GM12878 (cell line): ENCODE results near the gene COL24A1. TPM values are rescaled to one million over a fixed set of nuclear protein-coding genes. Genes with fewer than 3 reads are reported as not detected.

Experiments
- ATAC-seq: fragments of 200-7000 bp; cut with Tn5 transposase; 3 replicates; pipeline ENCODE4 v1.9.1; 2020; ENCODE audit warnings: mild to moderate bottlenecking, moderate library complexity
- BruUV-seq: library from RNA; stranded (reverse); fragments of 400-500 nt; replicated peaks from 2 replicates; lab custom pipeline; 2021; lab: Mats Ljungman, UMichigan
- CTCF ChIA-PET: fragments of 300-600 bp; sonication (Branson Sonifier 250); formaldehyde crosslinking; extraction: SDS; loops from one replicate; lab custom pipeline; 2021; ENCODE audit warnings: inconsistent platforms; lab: Yijun Ruan, JAX
- POLR2A ChIA-PET: fragments of 350-600 bp; formaldehyde crosslinking; extraction: SDS; loops from one replicate; lab custom pipeline; 2021; ENCODE audit warnings: inconsistent platforms; lab: Charles Lee
- RAD21 ChIA-PET: fragments of 300-600 bp; sonication (Branson Sonifier 250); formaldehyde crosslinking; loops from one replicate; lab custom pipeline; 2023; ENCODE audit warnings: antibody characterized with exemption; ENCODE audit not compliant: unreplicated experiment; lab: Charles Lee
- SMC1A ChIA-PET: fragments of 300-600 bp; sonication (Branson Sonifier 250); formaldehyde crosslinking; loops from one replicate; lab custom pipeline; 2023; ENCODE audit not compliant: unreplicated experiment, uncharacterized antibody; lab: Charles Lee
- DNase-seq: peaks from one replicate; pipeline ENCODE4 v3.0.0-alpha.2; 2011; ENCODE audit warnings: low read depth, low spot score
- FAIRE-seq: peaks from 3 replicates; lab custom pipeline; 2011; peaks lifted over from hg19 to GRCh38; lab: Jason Lieb, UNC
- H2AFZ ChIP-seq: 2 replicates; pipeline ENCODE4 v1.6.0; 2011; ENCODE audit warnings: low read depth, low read length, control low read depth; ENCODE audit not compliant: control insufficient read depth
- H3K27ac ChIP-seq: 2 replicates; pipeline ENCODE4 v1.5.1; 2011; ENCODE audit warnings: control low read depth; ENCODE audit not compliant: control insufficient read depth, insufficient read depth
- H3K27me3 ChIP-seq, 2 experiments: replicated peaks in 1 of 2; 2 replicates each; pipeline versions ENCODE4 v1.6.0 to v1.6.1; 2011; ENCODE audit warnings: low read length in 1 of 2; ENCODE audit not compliant: control insufficient read depth in 2 of 2, insufficient read depth in 2 of 2
- H3K36me3 ChIP-seq, 2 experiments: 2 replicates each; pipeline ENCODE4 v1.5.1; 2011; ENCODE audit warnings: low read length in 1 of 2; ENCODE audit not compliant: control insufficient read depth in 2 of 2, insufficient read depth in 2 of 2
- H3K4me1 ChIP-seq: 2 replicates; pipeline ENCODE4 v1.6.1; 2011; ENCODE audit warnings: mild to moderate bottlenecking, low read length, moderate library complexity, mixed read lengths; ENCODE audit not compliant: control insufficient read depth, insufficient read depth
- H3K4me2 ChIP-seq: 2 replicates; pipeline ENCODE4 v1.6.0; 2011; ENCODE audit warnings: control low read depth; ENCODE audit not compliant: control insufficient read depth, insufficient read depth
- H3K4me3 ChIP-seq: fragments of 200-600 bp; sonication (generic); 2 replicates; pipeline ENCODE4 v1.5.1; 2016
- H3K79me2 ChIP-seq: 2 replicates; pipeline ENCODE4 v1.6.0; 2011; ENCODE audit warnings: low read length; ENCODE audit not compliant: control insufficient read depth, insufficient read depth
- H3K9ac ChIP-seq: 2 replicates; pipeline ENCODE4 v1.8.0; 2011; ENCODE audit warnings: low read length, control low read depth, mixed read lengths; ENCODE audit not compliant: control insufficient read depth, insufficient read depth
- H3K9me3 ChIP-seq: replicated peaks from 3 replicates; pipeline ENCODE4 v1.5.1; 2011; ENCODE audit warnings: mild to moderate bottlenecking, low read length; ENCODE audit not compliant: control insufficient read depth, insufficient read depth
- H4K20me1 ChIP-seq: 2 replicates; pipeline ENCODE4 v1.6.0; 2011; ENCODE audit not compliant: control insufficient read depth, insufficient read depth
- CREM ChIP-seq: IDR thresholded peaks from 2 replicates; pipeline ENCODE4 v1.6.1; 2014; ENCODE audit warnings: antibody characterized with exemption, low read depth
- EZH2 ChIP-seq: IDR thresholded peaks from 2 replicates; pipeline ENCODE4 v1.6.1; 2012; ENCODE audit warnings: low read depth, mild to moderate bottlenecking, control low read depth, inconsistent platforms, low read length, borderline replicate concordance; ENCODE audit not compliant: control insufficient read depth
- RB1 ChIP-seq: fragments of 450-650 bp; formaldehyde crosslinking; IDR thresholded peaks from 2 replicates; pipeline ENCODE4 v1.6.1; 2017; ENCODE audit warnings: mild to moderate bottlenecking, borderline replicate concordance
- RELA ChIP-seq: fragments of 450-650 bp; IDR thresholded peaks from 2 replicates; pipeline ENCODE4 v1.8.0; 2014; ENCODE audit warnings: borderline replicate concordance; ENCODE audit not compliant: partially characterized antibody
- SMARCA5 ChIP-seq: fragments of 450-650 bp; IDR thresholded peaks from 2 replicates; pipeline ENCODE4 v1.6.1; 2017; ENCODE audit warnings: mild to moderate bottlenecking
- TBL1XR1 ChIP-seq: IDR thresholded peaks from 2 replicates; pipeline ENCODE4 v1.6.1; 2012; ENCODE audit warnings: low read depth, low read length, improper control_type of control experiment
- WGBS: methylation state at CpG from one replicate; pipeline ENCODE4 v1.1.6; 2016; ENCODE audit warnings: low lambda C conversion rate; ENCODE audit not compliant: insufficient replicate concordance, insufficient coverage; ENCODE audit errors: missing lambda C conversion rate; 5-methylcytosine and 5-hydroxymethylcytosine counted together
- in situ Hi-C: fragments of 300-500 bp; cut with MboI; formaldehyde crosslinking; loops from 9 replicates; pipeline ENCODE4 v1.14.3; 2018; ENCODE audit warnings: mixed read lengths
- intact Hi-C: fragments of 100-400 bp; cut with micrococcal nuclease; formaldehyde crosslinking; loops from one replicate; pipeline ENCODE4 v1.14.2; 2022; ENCODE audit not compliant: unreplicated experiment
- polyA plus RNA-seq, 11 experiments: library from polyadenylated mRNA; depleted of rRNA in 4 of 11; unstranded in 6 of 11; stranded (reverse) in 5 of 11; fragments of >200 nt; fragmentation: Nextera tagmentation in 4 of 11; fragmentation: Illumina TruSeq in 1 of 11; extraction: Ambion mirVana in 4 of 11; extraction: Trizol in 1 of 11; gene quantifications; 1 replicate in 1 of 11; 2 replicates in 10 of 11; pipeline versions ENCODE4 v1.2.1 to v1.2.3, GENCODE V29; 2011 to 2016; ENCODE audit warnings: inconsistent platforms in 2 of 11, missing spikeins in 2 of 11, low read depth in 1 of 11
- total RNA-seq, 4 experiments: library from RNA; depleted of rRNA in 3 of 4; stranded (reverse); fragments of >200 nt in 3 of 4; fragmentation: Illumina TruSeq in 1 of 4; extraction: Trizol in 1 of 4; gene quantifications; 2 replicates each; pipeline versions ENCODE4 v1.2.1 to v1.2.3, GENCODE V29; 2013 to 2021
- TF ChIP-seq, protein P1 (sequence below): IDR thresholded peaks from 2 replicates; pipeline ENCODE4 v1.6.1; 2012; ENCODE audit warnings: improper control_type of control experiment, low read depth, low read length; ENCODE audit not compliant: insufficient replicate concordance
- TF ChIP-seq, protein P2 (sequence below): fragments of 450-650 bp; IDR thresholded peaks from 2 replicates; pipeline ENCODE4 v1.6.1; 2016; ENCODE audit warnings: mild to moderate bottlenecking
- TF ChIP-seq, protein P3 (sequence below): fragments of 450-650 bp; IDR thresholded peaks from 2 replicates; pipeline ENCODE4 v1.6.1; 2017; ENCODE audit warnings: borderline replicate concordance
- TF ChIP-seq, protein P4 (sequence below): fragments of 450-650 bp; IDR thresholded peaks from 2 replicates; pipeline ENCODE4 v1.6.1; 2014; ENCODE audit warnings: mild to moderate bottlenecking

COL24A1 gene
- total and polyA plus RNA-seq, 10 of the 15 experiments (the other 5 are each of a cell fraction or from before 2014, with no cell fraction given): 0.19 to 4.1 (median 2.0) TPM

DNA sequence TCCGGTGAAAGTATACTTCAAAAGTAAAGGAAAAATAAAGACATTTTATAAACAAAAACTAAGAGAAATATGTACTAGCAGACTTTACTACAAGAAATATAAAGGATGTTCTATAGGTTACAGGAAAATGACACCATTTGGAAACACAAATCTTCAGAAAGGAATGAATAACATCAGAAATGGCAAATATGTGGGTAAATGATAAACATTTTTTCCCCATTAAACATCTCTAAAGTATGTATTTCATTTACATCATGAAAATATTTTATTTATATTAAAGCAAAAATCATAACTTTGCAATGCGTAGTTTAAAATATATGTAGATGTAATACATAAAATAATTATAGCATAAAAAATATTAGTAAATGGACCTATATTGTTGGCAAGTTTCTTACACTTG lies 264.2 kb downstream of the COL24A1 start (continued):
- TF ChIP-seq EZH2: no peak
- no peak for TF ChIP-seq CREM
- no peak for TF ChIP-seq RB1

DNA sequence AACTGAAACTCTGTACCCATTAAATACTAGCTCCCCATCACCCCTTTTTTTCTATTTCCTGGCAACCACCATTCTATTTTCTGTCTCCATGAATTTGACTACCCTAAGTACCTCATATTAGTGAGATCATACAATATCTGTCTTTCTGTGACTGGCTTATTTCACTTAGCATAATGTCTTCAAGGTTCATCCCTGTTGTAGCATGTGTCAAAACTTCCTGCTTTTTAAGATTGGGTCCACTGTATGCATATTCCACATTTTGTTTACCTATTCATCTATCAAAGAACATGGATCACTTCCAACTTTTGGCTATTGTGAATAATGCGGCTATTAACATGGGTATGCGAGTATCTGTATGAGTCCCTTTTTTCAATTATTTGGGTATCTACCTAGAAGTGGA lies 266.7 kb downstream of the COL24A1 start:
- FAIRE-seq: no peak
- POLR2A ChIA-PET: no interaction called here
- TF ChIP-seq, protein P1, sequence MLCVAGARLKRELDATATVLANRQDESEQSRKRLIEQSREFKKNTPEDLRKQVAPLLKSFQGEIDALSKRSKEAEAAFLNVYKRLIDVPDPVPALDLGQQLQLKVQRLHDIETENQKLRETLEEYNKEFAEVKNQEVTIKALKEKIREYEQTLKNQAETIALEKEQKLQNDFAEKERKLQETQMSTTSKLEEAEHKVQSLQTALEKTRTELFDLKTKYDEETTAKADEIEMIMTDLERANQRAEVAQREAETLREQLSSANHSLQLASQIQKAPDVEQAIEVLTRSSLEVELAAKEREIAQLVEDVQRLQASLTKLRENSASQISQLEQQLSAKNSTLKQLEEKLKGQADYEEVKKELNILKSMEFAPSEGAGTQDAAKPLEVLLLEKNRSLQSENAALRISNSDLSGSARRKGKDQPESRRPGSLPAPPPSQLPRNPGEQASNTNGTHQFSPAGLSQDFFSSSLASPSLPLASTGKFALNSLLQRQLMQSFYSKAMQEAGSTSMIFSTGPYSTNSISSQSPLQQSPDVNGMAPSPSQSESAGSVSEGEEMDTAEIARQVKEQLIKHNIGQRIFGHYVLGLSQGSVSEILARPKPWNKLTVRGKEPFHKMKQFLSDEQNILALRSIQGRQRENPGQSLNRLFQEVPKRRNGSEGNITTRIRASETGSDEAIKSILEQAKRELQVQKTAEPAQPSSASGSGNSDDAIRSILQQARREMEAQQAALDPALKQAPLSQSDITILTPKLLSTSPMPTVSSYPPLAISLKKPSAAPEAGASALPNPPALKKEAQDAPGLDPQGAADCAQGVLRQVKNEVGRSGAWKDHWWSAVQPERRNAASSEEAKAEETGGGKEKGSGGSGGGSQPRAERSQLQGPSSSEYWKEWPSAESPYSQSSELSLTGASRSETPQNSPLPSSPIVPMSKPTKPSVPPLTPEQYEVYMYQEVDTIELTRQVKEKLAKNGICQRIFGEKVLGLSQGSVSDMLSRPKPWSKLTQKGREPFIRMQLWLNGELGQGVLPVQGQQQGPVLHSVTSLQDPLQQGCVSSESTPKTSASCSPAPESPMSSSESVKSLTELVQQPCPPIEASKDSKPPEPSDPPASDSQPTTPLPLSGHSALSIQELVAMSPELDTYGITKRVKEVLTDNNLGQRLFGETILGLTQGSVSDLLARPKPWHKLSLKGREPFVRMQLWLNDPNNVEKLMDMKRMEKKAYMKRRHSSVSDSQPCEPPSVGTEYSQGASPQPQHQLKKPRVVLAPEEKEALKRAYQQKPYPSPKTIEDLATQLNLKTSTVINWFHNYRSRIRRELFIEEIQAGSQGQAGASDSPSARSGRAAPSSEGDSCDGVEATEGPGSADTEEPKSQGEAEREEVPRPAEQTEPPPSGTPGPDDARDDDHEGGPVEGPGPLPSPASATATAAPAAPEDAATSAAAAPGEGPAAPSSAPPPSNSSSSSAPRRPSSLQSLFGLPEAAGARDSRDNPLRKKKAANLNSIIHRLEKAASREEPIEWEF: no peak
- TF ChIP-seq CREM (no peak), TBL1XR1 (no peak), RELA (no peak), SMARCA5 (no peak)
- TF ChIP-seq, protein P2, sequence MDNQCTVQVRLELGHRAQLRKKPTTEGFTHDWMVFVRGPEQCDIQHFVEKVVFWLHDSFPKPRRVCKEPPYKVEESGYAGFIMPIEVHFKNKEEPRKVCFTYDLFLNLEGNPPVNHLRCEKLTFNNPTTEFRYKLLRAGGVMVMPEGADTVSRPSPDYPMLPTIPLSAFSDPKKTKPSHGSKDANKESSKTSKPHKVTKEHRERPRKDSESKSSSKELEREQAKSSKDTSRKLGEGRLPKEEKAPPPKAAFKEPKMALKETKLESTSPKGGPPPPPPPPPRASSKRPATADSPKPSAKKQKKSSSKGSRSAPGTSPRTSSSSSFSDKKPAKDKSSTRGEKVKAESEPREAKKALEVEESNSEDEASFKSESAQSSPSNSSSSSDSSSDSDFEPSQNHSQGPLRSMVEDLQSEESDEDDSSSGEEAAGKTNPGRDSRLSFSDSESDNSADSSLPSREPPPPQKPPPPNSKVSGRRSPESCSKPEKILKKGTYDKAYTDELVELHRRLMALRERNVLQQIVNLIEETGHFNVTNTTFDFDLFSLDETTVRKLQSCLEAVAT: no peak
- TF ChIP-seq, protein P3, sequence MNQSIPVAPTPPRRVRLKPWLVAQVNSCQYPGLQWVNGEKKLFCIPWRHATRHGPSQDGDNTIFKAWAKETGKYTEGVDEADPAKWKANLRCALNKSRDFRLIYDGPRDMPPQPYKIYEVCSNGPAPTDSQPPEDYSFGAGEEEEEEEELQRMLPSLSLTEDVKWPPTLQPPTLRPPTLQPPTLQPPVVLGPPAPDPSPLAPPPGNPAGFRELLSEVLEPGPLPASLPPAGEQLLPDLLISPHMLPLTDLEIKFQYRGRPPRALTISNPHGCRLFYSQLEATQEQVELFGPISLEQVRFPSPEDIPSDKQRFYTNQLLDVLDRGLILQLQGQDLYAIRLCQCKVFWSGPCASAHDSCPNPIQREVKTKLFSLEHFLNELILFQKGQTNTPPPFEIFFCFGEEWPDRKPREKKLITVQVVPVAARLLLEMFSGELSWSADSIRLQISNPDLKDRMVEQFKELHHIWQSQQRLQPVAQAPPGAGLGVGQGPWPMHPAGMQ: no peak
- TF ChIP-seq, protein P4, sequence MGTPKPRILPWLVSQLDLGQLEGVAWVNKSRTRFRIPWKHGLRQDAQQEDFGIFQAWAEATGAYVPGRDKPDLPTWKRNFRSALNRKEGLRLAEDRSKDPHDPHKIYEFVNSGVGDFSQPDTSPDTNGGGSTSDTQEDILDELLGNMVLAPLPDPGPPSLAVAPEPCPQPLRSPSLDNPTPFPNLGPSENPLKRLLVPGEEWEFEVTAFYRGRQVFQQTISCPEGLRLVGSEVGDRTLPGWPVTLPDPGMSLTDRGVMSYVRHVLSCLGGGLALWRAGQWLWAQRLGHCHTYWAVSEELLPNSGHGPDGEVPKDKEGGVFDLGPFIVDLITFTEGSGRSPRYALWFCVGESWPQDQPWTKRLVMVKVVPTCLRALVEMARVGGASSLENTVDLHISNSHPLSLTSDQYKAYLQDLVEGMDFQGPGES: no peak

More for the DNA sequence above, 266.7 kb downstream of the COL24A1 start:
- no peak overlapping the region for H2AFZ ChIP-seq
- DNase-seq (no peak), ATAC-seq (no peak)
- no peaks in the 10 kb centered on the region for H3K27me3 ChIP-seq
- no peak overlapping the region for H3K4me3 ChIP-seq
- H3K27ac ChIP-seq: no peak overlapping the region
- no peaks in the 10 kb centered on the region for H3K79me2 ChIP-seq
- no TSS peak for BruUV-seq
- CTCF ChIA-PET: no interaction called here
- no peaks in the 10 kb centered on the region; a peak in 1 of 4 replicates for H3K36me3 ChIP-seq
- no peaks in the 10 kb centered on the region for H3K4me1 ChIP-seq
- RAD21 ChIA-PET: no interaction called here
- SMC1A ChIA-PET: interaction anchor here (1.4 kb wide), 1 partner anchor 12 kb away, joined by 3 read pairs; no protein-coding TSS in a partner anchor
- intact Hi-C loops: no loop called here
- H3K9ac ChIP-seq: no peak overlapping the region
- H4K20me1 ChIP-seq: no peaks in the 10 kb centered on the region
- in situ Hi-C loops: loop anchor here (5.0 kb wide), 1 partner anchor 127 kb away; no protein-coding TSS in a partner anchor
- H3K9me3 ChIP-seq: no peaks in the 10 kb centered on the region
- WGBS: 100% methylated on average over 2 of the region's 2 CpGs
- no peak overlapping the region for H3K4me2 ChIP-seq
